Endothelial cell of umbilical vein (primary cell): ENCODE measurements around the gene UGCG.
"Not testable (repeated sequence)": the region's sequence is repeated elsewhere in the genome, so short reads cannot be mapped to it uniquely, and the experiment has no call there.

Experiments
- EZH2 ChIP-seq: IDR thresholded peaks from 2 replicates; pipeline ENCODE4 v1.6.1; 2012; ENCODE audit warnings: borderline replicate concordance, low read depth, mild to moderate bottlenecking, moderate library complexity, low read length, inconsistent platforms; ENCODE audit not compliant: severe bottlenecking
- POLR2AphosphoS5 ChIP-seq: IDR thresholded peaks from 2 replicates; pipeline ENCODE4 v1.6.1; 2012; ENCODE audit warnings: low read depth, mild to moderate bottlenecking, control low read depth, low read length, moderate library complexity; ENCODE audit not compliant: insufficient read depth

DNA sequence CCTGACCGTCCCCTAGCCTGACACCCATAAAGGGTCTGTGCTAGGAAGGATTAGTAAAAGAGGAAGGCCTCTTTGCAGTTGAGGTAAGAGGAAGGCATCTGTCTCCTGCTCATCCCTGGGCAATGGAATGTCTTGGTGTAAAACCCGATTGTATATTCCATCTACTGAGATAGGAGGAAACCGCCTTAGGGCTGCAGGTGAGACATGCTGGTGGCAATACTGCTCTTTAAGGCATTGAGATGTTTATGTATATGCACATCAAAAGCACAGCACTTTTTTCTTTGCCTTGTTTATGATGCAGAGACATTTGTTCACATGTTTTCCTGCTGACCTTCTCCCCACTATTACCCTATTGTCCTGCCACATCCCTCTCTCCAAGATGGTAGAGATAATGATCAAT is 20.9 kb upstream of the UGCG start:
- TF ChIP-seq EZH2, POLR2AphosphoS5: not testable (repeated sequence)
